ENCODE data around the gene MND1.

The MND1 gene, protein sequence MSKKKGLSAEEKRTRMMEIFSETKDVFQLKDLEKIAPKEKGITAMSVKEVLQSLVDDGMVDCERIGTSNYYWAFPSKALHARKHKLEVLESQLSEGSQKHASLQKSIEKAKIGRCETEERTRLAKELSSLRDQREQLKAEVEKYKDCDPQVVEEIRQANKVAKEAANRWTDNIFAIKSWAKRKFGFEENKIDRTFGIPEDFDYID
- total RNA-seq: 0 to 0.32 (median 0.07) reads per million in 18 experiments

DNA sequence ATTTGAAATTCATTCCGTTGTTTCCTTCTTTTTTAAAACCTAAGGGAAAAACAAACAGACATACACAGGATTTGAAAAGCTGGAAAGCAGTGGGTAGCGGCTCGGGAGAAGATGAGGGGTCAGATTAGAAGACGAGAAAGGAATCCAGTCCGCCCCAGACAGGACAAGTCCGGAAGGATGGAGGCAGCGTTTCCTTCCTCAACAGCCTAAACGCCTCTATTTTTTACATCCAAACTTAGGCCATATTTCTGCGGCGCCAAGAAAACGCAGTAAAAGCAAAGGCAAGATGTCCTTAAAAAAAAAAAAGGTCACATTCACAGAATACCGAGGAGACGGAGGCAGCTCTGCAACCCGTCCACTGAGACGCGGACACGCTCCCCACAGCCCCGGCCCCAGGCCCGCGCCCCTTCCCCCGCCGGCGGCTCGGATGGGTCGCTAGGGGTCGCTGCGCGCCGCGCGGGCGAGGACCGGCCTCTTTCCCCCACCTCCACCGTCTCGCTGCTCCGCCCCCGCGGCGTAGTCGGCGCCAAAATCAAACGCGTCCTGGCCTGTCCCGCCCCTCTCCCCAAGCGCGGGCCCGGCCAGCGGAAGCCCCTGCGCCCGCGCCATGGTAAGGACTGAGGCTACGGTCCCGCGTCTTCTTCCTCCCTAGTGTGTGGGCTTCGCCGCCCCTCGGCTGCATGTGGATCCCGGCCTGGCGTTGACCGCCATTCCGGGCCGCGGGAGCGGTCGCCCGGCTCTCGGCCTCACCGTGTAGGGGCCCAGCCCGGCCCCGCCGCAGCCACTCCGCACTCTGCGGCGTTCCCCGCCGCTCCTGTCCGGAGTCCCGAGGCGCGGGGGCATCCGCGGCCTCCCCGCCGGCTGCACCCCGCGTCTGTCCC, at the start of gene MND1:
TSS of gene MND1 (plus strand) at position 558 of the 881 bp plus-strand sequence. CDS start at position 608, 50 bp downstream.
- peak; percentile 61 to 71 for DNase-seq

DNA sequence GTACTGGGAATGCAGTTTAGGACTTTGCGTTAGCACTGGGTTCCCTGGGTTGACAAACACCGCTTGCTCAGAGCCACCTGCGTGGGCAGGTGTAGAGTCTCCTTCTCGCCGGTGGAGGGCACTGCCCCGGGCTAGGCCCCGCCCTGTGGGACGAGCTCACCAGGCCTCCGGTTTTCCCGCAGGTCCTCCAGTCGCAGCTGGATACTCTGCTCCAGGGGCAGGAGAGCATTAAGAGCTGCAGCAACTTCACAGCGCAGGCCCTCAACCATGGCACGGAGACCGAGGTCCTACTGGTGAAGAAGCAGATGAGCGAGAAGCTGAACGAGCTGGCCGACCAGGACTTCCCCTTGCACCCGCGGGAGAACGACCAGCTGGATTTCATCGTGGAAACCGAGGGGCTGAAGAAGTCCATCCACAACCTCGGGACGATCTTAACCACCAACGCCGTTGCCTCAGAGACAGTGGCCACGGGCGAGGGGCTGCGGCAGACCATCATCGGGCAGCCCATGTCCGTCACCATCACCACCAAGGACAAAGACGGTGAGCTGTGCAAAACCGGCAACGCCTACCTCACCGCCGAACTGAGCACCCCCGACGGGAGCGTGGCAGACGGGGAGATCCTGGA, 49.2 kb upstream of the MND1 start:
- no peak for DNase-seq

DNA sequence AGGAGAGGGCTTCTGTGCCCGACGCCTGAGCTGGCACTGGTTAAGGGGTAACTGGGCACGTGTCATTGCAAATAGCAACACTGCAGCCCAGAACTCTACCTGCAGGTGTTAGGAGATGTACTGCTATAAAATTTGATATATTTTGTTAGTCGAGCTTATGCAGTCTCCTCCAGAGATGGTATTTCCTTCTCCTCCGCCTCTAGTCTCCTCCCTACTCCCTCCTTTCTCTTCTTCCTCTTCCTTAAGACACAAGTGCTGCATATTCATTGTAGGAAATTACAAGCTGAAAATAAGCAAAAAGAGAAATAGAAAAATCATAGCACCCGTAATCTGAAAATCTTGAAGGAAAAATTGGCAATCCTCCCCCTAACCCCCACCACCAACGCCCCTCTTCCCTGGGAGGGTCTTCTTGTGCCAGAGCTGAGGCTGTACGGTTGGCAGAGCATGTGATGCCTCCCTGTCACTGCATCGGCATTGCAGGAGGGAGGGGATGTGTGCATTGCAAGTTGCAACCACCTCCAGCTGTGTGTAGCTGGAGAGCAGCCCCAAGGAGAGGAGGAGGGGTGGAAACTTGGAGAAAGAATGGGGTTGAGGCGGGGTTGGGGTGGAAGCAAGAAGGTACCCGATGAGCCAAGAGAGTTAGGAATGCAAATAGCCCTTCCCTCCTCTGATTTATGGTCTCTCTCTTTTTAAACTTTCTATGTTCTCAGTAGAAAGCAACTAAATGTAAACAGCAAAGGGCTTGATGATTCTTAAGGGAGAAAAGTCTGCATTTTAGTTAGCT, 48.3 kb upstream of the MND1 start:
- DNase-seq: no peak

DNA sequence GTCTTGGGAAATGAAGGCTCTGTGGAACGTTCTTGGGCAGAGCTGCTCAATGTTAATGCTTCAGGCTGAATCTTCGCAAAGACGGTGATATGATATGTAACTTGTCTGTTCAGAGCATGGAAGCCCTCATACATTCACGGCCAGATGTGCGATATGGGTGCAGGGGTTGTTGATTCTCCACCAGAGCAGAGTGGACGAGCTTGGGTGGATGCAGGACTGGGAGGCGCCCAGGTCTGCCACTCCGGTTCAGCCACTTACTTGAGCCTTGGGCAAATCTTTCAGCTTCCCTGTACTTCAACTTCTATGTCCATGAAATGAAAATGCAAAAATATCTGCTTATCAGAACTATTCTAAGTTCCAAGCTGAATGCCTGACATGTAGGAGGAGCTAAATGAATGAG, 47.4 kb upstream of the MND1 start:
- no peak for DNase-seq

DNA sequence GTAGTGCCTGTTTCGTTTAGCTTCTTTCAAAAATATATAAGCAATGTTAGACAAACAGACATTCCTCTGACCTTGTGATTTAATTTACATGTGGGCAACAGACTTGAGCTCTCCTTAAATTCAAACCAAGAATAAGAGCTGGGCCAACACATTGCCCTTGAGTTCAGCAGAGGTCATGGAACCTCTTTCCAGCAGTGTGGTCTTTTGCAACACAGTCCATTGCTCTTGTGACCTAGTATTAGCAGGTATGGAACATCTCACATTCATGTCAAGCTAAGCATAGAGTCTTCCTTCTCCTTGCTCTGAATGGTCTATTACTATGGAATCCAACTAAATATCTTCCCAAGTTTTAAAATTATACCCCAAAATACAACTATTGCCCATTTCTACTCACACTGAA, 33.7 kb upstream of the MND1 start:
- no peak for DNase-seq

DNA sequence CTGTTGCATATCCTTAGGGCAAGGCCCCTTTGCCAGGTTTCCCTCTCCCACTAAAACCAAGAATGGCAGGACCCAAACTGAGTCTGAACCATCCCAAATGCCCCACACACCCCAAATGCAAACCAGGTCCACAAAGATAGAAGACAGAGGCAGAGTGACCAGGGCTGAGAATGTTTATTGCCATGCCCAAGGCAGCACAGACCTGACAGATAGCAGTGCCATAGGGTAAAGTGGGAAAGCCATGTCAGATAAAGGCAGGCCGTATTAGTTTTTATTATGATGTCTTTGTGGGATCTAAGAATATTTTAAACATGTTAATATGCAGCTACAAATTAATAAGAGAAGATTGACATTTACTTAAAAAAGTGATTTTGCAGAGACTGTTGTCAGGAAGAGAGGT, 29.6 kb upstream of the MND1 start:
- DNase-seq: no peak

DNA sequence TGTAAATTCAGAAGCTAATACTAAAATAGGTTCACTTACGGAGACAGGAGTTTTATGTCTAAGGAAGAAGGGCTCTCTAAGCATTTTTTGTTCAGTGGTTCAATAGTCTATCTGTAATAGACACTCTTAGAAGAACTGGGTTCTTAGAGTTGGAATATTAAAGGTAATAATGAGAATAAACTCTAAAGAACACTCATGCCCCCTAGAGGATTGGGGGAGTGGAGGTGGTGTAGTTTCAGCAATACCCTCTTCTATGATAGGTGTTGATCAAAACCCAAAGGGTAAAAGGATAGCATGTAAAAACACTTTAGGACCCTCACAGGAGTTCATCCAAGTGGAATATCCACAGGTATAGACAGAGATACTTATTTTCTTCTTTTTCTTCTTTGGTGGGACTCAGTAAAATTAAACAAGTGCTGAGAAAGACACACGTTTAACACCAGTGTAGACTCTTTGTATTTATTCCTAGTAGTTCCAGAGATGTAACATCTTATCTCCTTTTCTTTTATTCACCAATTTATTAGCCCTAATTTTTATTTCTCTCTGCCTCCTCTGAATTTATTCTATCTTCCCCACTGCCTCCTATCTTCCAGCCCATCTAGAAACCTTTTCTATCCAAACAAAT, 25.7 kb upstream of the MND1 start:
- peak; percentile 33 to 55 for DNase-seq

DNA sequence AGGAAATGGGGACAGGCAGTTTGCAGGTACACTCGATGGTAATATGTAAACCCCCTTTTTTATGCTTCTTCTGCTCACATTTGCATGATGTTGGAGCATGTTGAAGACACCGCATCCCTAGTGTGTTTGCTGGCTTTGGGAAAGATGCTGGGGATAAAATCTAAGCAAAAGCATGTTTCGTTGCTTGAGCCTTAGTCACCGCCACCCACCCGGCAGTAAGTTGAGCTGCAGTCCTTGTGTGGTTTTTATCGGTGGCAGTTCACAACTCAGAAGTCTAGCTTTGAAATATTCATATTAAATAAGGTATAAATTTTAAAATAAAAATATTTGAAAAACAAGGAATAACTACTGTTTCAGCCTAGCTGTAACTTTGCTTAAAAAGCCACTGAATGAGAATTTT, 21.7 kb upstream of the MND1 start:
- no peak for DNase-seq

DNA sequence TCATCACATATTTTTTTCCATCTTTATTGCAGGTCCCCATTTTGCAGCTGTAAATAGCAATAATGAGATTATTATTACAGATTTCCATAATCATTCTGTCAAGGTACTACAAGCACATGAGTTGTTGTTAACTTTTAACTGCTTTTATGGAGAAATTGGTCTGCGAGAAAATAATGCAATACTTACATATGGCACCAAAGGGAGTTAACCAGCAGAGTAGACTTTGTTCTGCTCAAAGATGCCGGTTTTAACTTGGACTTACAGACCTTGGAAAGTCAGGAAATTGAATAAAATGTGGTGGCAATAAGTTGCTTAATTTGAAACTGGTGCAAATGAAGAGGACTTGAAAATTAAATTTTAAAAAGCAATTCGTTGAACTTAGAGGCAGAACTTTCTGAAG, 20.4 kb upstream of the MND1 start:
- no peak for DNase-seq

DNA sequence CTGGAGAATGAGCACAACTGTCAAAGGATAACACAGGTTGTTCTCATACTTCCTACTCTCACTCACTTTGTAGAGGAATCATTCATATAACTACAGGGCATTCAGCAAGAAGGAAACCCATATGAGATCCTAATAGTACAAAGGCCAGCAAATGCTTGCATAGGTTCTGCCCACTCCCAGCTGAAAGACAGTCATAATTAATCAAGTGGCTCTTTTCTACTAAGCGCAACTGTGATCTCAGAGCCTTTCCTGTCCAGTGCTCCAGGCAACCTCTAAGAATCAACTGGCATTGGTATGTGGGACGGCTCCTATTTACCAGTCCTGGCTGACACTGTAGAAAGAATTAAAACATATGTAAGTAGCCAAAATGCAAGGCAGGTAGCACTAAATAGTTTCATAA, 18.9 kb upstream of the MND1 start:
- no peak for DNase-seq

DNA sequence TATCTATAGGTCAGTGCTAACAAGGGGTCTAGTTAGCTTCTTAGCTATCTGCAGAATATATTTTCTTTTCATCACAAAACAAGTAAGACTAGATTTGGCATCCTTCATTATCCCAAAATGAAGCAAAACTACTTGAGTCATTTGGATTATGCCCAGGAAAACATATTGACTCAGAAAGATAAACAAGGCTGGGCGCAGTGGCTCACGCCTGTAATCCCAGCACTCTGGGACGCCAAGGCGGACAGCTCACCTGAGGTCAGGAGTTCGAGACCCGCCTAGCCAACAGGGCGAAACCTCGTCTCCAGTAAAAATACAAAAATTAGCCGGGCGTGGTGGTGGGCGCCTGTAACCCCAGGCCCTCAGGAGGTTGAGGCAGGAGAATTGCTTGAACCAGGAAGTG, 18.0 kb upstream of the MND1 start:
- no peak for DNase-seq

DNA sequence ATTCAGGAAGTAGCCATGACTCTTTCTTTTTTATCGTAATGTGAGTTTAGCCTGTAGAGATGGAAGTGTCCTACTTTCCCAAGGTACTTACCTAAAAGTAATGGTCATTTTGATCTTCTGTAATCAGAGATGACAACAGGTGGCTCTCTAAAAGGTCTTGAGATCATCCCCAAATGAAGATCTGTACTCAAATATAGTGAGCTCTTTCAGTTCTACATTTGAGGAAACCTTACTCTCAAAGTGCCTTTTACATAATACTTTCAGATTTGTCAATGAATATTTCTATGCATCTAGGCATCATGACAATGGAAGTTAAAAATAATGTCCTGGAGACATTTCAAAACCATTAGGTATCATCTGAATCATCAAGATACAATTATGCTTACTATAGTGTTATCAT, 17.2 kb upstream of the MND1 start:
- no peak for DNase-seq

DNA sequence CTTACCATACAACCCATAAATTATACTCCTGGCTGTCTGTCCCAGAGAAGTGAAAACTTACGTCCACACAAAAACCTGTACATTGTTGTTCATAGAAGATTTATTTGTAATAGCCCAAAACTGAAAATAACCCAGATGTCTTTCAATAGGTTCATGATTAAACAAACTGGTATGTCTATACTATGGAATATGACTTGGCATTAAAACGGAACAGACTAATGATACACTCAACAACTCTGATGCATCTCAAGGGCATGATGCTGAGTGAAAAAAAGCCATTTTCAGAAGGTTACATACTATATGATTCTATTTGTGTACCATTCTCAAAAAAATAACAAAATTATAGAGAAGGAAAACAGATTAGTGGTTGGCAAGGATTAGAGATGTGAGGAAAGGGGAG, 11.6 kb upstream of the MND1 start:
- no peak for DNase-seq

DNA sequence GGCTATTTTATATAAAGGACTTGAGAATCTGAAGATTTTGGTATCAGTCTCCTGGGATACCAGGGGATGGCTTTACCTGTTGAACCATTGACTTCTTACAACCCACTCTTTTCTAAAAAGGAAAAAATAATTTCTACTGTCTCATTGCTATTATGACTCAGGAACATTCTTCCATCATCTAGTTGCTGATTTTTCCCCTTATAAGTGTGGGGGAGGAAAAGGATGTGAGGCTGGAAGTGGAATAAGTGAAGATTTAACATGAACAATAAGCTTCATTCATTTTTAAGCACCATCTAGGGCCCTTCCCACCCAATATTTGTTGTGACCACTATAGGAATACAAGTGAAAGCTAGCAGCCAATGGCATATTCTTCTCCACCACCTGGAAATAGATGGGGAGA, 10.6 kb upstream of the MND1 start:
- DNase-seq: no peak

DNA sequence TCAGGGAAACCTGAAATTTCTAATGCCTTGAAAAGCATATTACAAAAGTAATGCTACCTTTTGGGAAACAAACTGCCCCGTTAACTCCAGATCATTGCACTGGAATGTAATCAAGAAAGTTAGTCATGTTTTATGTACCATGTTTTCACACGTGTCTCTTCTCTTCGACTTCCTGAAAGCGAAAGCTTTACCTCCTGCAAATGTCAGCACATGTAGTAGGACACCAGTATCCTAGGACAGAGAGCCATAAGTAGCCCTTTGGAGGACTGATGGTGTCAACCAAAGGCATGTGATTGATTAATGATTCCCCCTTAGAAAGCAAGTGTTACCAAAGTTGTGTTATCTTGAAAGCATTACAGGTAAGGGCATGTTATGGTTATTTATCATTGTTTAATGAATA, 8.8 kb upstream of the MND1 start:
- no peak for DNase-seq

DNA sequence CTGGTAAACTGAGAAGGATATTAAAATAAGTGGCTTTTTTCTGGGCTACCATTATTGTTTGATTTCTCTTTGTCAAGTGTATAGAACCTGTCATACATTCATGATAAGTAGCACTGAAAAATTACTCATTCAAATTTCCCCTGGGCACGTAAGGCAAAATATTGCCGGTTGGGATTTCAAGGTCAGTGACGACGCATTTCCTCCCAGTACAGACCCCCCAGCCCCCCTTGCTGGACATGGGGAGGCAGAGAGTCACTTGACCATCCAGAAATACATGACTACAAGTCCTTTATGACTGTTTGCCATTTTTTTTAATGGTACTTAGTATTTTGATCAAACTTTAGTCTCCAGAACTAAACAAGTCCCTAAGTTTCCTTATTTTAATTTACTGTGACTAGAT, 6.8 kb upstream of the MND1 start:
- no peak for DNase-seq

DNA sequence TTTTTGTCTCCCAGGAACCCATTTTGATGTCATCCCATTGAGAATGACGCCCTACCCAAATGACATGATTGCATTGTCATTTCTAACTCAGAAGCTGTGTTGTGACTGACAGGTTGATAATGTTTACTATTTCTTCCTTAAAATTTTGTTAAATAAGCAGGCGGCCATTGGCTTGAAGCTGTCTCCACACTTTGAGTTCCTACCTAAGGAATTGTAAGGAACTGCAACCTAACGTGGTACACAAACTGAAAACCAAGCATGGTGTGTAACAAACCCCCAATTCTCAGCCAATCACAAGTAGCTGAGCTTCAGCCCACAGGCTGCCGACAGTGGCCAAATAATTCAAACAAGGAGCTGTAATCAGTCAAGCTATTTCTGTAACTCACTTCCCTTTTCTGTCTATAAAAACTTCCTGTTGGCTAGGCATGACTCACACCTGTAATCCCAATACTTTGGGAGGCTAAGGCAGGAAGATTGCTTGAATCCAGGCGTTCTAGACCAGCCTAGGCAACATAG, 2.9 kb upstream of the MND1 start:
- peak; percentile 75 to 77 for DNase-seq

DNA sequence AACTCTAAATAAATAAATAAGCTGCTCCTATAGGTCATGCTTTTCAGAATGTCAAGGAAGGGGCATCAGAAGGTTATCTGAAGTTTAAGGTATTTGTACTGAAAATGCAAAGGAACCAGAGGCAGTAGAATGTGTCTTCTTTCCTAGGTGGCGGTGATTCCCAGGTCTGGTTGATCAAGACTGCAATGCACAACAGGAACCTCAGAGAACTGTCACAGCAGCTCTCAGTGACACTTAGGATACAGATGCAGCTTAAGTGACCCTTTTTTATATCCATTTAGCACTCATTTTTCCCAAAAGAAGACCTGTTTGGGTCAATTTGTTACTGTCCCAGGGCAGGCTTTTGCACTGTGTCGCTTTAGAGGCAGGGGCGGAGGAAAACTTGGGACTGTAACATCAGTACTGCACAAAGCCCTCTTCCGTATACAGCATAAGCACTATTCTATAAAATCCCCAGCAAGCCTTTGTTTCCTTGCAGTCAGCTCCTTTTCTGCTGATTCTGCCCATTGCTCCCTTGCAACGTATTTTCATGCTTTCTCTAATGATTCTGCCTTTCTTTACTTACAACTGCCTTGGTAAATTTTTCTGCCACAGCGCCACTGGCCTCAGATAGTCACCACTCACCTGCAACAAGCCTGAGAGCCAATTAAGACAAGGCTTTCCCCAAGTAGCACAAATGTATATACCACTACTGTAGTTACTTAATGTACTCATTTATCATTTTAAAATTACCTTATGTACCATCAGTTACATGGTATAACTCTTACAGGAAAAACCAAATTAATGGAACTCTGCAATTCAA, 1.5 kb upstream of the MND1 start:
- no peak for DNase-seq

DNA sequence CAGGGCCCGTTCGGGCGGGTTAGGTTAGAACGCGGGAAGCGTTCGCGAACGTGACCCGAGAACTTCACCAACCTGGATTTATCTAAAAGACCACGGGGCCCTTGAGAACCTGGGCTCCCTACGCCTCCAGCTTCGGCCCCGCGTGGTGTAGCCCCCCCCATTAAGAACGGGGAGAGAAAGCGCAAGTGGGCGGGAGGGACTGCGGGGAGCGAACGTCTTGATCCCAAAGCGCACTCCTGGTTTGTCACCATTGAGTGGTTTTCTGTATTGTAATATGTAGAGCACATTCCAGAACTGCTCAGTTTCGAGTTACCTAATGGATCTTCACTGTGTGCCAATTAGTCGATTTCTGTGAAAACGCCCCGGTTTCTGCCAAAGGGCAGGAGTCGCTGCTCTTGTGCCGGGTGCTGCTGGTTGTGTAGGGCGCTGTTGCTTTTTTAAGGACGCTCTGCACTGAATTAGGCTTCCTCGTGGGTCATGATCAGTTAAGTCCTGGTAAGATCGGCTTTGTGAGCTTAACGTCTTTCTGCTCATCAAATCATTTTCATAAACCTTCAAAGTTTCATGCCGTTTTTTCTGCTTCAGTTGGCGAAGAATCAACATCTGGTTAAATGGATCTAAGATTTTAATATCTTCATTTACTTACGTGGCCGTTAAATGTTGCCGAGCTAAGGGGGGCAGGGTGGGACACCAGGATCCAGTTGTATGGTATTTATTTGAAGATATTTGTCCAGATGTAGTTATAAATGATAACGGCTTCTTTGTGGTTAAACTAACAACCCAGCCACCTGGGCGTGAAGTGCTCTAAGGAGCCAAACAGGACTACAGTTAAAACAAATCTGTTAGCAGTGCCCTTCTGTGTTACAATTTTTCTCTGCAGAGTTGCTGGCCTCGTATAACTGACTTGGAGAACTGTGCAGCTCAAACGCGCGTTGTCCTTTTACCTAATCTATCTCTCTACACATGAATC, 809 bp downstream of the MND1 start:
- peak; percentile 67 to 71 for DNase-seq

DNA sequence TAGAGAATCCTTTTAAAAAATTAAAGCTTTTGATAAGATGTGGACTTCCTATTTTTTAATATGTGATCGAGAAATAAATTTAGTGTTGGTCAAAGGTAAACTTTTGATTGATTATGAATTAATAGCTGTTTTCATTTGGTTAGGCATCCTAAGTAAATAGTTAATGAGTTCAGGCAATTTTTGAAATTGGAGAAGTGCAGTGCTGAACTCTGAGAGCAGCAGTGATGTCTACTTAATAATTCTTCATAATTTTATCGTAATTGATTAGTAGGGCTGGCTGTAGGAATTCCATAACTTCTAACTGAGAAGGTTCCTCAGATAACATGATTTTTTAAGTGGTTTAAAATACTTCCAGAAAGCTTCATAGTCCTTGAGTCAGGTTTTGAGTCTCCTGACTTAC, 1.5 kb downstream of the MND1 start:
- DNase-seq: no peak

Measured in inflammatory macrophage (primary cell).